T-helper 2 cell treated with Interferon-gamma antibody and Interleukin-4, amounts not matched to agents 5 μg/mL and 100 μg/mL, for 36 hours (primary cell): ENCODE results near the gene EIF4A3.

Experiments
- DNase-seq: peaks from one replicate; pipeline ENCODE4 v3.0.0; 2021; ENCODE audit warnings: low spot score
- H3K27ac Mint-ChIP-seq: one replicate; pipeline ENCODE4 v1.8.0; 2021; ENCODE audit warnings: mild to moderate bottlenecking, mixed read lengths
- H3K27me3 Mint-ChIP-seq: one replicate; pipeline ENCODE4 v1.8.0; 2021; ENCODE audit warnings: low read depth, mixed read lengths
- H3K36me3 Mint-ChIP-seq: one replicate; pipeline ENCODE4 v1.8.0; 2021; ENCODE audit warnings: low read depth, mixed read lengths
- H3K4me1 Mint-ChIP-seq: one replicate; pipeline ENCODE4 v1.8.0; 2021; ENCODE audit warnings: low read depth, mixed read lengths
- H3K4me3 Mint-ChIP-seq: one replicate; pipeline ENCODE4 v1.8.0; 2022; ENCODE audit warnings: mild to moderate bottlenecking, moderate library complexity, mixed read lengths
- H3K9me3 Mint-ChIP-seq: one replicate; pipeline ENCODE4 v1.8.0; 2021; ENCODE audit warnings: mixed read lengths

EIF4A3 gene

GRCh38 chr17:80118601-80119270 is 28.2 kb downstream of the EIF4A3 start:
- Mint-ChIP-seq H3K9me3 (no peaks in the 10 kb centered on the region), H3K36me3 (no peaks in the 10 kb centered on the region), H3K27me3 (no peaks in the 10 kb centered on the region), H3K27ac (no peak overlapping the region), H3K4me3 (no peak overlapping the region), H3K4me1 (no peaks in the 10 kb centered on the region)
- no peak for DNase-seq

GRCh38 chr17:80117491-80118401 is 29.2 kb downstream of the EIF4A3 start:
- Mint-ChIP-seq H3K27ac (no peak overlapping the region), H3K36me3 (no peaks in the 10 kb centered on the region), H3K4me3 (no peak overlapping the region), H3K9me3 (no peaks in the 10 kb centered on the region), H3K27me3 (no peaks in the 10 kb centered on the region), H3K4me1 (no peaks in the 10 kb centered on the region)
- DNase-seq: no peak

GRCh38 chr17:80116921-80117380 is 30.0 kb downstream of the EIF4A3 start:
- no peaks in the 10 kb centered on the region for H3K27me3 Mint-ChIP-seq
- no peaks in the 10 kb centered on the region for H3K9me3 Mint-ChIP-seq
- H3K4me3 Mint-ChIP-seq: no peak overlapping the region
- H3K36me3 Mint-ChIP-seq: no peaks in the 10 kb centered on the region
- no peak overlapping the region for H3K27ac Mint-ChIP-seq
- no peak for DNase-seq
- H3K4me1 Mint-ChIP-seq: no peaks in the 10 kb centered on the region

GRCh38 chr17:80116276-80116920 is 30.5 kb downstream of the EIF4A3 start:
- Mint-ChIP-seq H3K36me3 (no peaks in the 10 kb centered on the region), H3K27ac (no peak overlapping the region), H3K9me3 (no peaks in the 10 kb centered on the region), H3K27me3 (no peaks in the 10 kb centered on the region), H3K4me1 (no peaks in the 10 kb centered on the region), H3K4me3 (no peak overlapping the region)
- DNase-seq: no peak

- Mint-ChIP-seq H3K36me3 (no peaks in the 10 kb centered on the region), H3K27me3 (no peaks in the 10 kb centered on the region), H3K4me3 (no peak overlapping the region), H3K4me1 (no peaks in the 10 kb centered on the region), H3K27ac (no peak overlapping the region), H3K9me3 (no peaks in the 10 kb centered on the region)
- DNase-seq: no peak
Observed at GRCh38 chr17:80115159-80115558, 31.8 kb downstream of the EIF4A3 start.

- no peaks in the 10 kb centered on the region for H3K4me1 Mint-ChIP-seq
- DNase-seq: no peak
- no peaks in the 10 kb centered on the region for H3K27me3 Mint-ChIP-seq
- H3K9me3 Mint-ChIP-seq: no peaks in the 10 kb centered on the region
- H3K4me3 Mint-ChIP-seq: no peak overlapping the region
- no peak overlapping the region for H3K27ac Mint-ChIP-seq
- H3K36me3 Mint-ChIP-seq: no peaks in the 10 kb centered on the region
Observed at GRCh38 chr17:80114758-80115157, 32.2 kb downstream of the EIF4A3 start.

GRCh38 chr17:80113033-80113484 is 33.9 kb downstream of the EIF4A3 start:
- Mint-ChIP-seq H3K9me3 (no peaks in the 10 kb centered on the region), H3K4me1 (no peaks in the 10 kb centered on the region), H3K27me3 (no peaks in the 10 kb centered on the region), H3K36me3 (no peaks in the 10 kb centered on the region), H3K27ac (no peak overlapping the region), H3K4me3 (no peak overlapping the region)
- no peak for DNase-seq

- no peaks in the 10 kb centered on the region for H3K36me3 Mint-ChIP-seq
Observed at GRCh38 chr17:80112471-80113032, 34.4 kb downstream of the EIF4A3 start.

GRCh38 chr17:80111702-80112470 is 35.0 kb downstream of the EIF4A3 start:
- H3K4me1 Mint-ChIP-seq: no peaks in the 10 kb centered on the region
- no peak overlapping the region for H3K4me3 Mint-ChIP-seq
- no peaks in the 10 kb centered on the region for H3K9me3 Mint-ChIP-seq
- DNase-seq: no peak
- no peaks in the 10 kb centered on the region for H3K27me3 Mint-ChIP-seq
- no peak overlapping the region for H3K27ac Mint-ChIP-seq
- no peaks in the 10 kb centered on the region for H3K36me3 Mint-ChIP-seq

More at GRCh38 chr17:80112471-80113032, 34.4 kb downstream of the EIF4A3 start:
- Mint-ChIP-seq H3K9me3 (no peaks in the 10 kb centered on the region), H3K4me3 (no peak overlapping the region), H3K27ac (no peak overlapping the region), H3K27me3 (no peaks in the 10 kb centered on the region), H3K4me1 (no peaks in the 10 kb centered on the region)
- no peak for DNase-seq

GRCh38 chr17:80110927-80111701 is 35.8 kb downstream of the EIF4A3 start:
- H3K4me1 Mint-ChIP-seq: no peaks in the 10 kb centered on the region
- H3K36me3 Mint-ChIP-seq: no peaks in the 10 kb centered on the region
- H3K27me3 Mint-ChIP-seq: no peaks in the 10 kb centered on the region
- no peak overlapping the region for H3K27ac Mint-ChIP-seq
- DNase-seq: no peak
- H3K4me3 Mint-ChIP-seq: no peak overlapping the region
- no peaks in the 10 kb centered on the region for H3K9me3 Mint-ChIP-seq

GRCh38 chr17:80110447-80110812 is 36.5 kb downstream of the EIF4A3 start:
- Mint-ChIP-seq H3K27me3 (no peaks in the 10 kb centered on the region), H3K27ac (no peak overlapping the region), H3K4me1 (no peaks in the 10 kb centered on the region), H3K9me3 (no peaks in the 10 kb centered on the region), H3K36me3 (no peaks in the 10 kb centered on the region), H3K4me3 (no peak overlapping the region)
- no peak for DNase-seq

- Mint-ChIP-seq H3K4me3 (no peak overlapping the region), H3K9me3 (no peaks in the 10 kb centered on the region), H3K4me1 (no peaks in the 10 kb centered on the region), H3K36me3 (no peaks in the 10 kb centered on the region), H3K27me3 (no peaks in the 10 kb centered on the region), H3K27ac (no peak overlapping the region)
- DNase-seq: no peak
Observed at GRCh38 chr17:80109713-80110446, 37.0 kb downstream of the EIF4A3 start.
